Stomach (tissue), 9 donors: ENCODE measurements around the gene CDK2AP2. TPM values are rescaled to one million over a fixed set of nuclear protein-coding genes. Genes with fewer than 3 reads are reported as not detected.
"Not testable (repeated sequence)": the region's sequence is repeated elsewhere in the genome, so short reads cannot be mapped to it uniquely, and the experiment has no call there.

ENCODE experiments used
- DNase-seq, 2 donors: peaks; one replicate each; pipeline versions ENCODE4 v3.0.0 to v3.0.0-alpha.2; 2013 to 2019
- H3K27ac ChIP-seq, 5 donors: fragments of 200-600 bp in 4 of 5; sonication (generic) in 4 of 5; one replicate each; pipeline ENCODE4 v1.5.1; 2013 to 2019; ENCODE audit warnings: mild to moderate bottlenecking in 1 of 5, moderate library complexity in 1 of 5
- H3K27me3 ChIP-seq, 3 donors: fragments of 200-600 bp; sonication (generic); one replicate each; pipeline ENCODE4 v1.5.1; 2017 to 2019; ENCODE audit warnings: mixed run types in 1 of 3
- H3K36me3 ChIP-seq, 4 donors: fragments of 200-600 bp; sonication (generic); 1 replicate in 3 of 4; 2 replicates in 1 of 4; pipeline ENCODE4 v1.5.1; 2016 to 2019
- H3K4me1 ChIP-seq, 4 donors: fragments of 200-600 bp; sonication (generic); one replicate each; pipeline ENCODE4 v1.5.1; 2016 to 2019
- H3K4me3 ChIP-seq, 4 donors: fragments of 200-600 bp; sonication (generic) in 3 of 4; one replicate each; pipeline ENCODE4 v1.5.1; 2016 to 2019; ENCODE audit warnings: mild to moderate bottlenecking in 1 of 4
- H3K9me3 ChIP-seq, 4 donors: fragments of 200-600 bp; sonication (generic); one replicate each; pipeline ENCODE4 v1.5.1; 2016 to 2019
- CTCF ChIP-seq, 7 experiments: fragments of 450-650 bp in 4 of 7; fragments of 200-600 bp in 3 of 7; sonication (generic) in 3 of 7; IDR thresholded peaks; one replicate each; pipeline ENCODE4 v1.5.1; 2016 to 2019; ENCODE audit warnings: antibody characterized with exemption in 7 of 7, control low read depth in 2 of 7, mild to moderate bottlenecking in 1 of 7
- EP300 ChIP-seq: sonication (generic); formaldehyde crosslinking; IDR thresholded peaks from one replicate; pipeline ENCODE4 v1.6.1; 2017; ENCODE audit warnings: antibody characterized with exemption
- POLR2A ChIP-seq, 4 donors: fragments of 450-650 bp; IDR thresholded peaks; one replicate each; pipeline ENCODE4 v1.6.1; 2016; ENCODE audit warnings: antibody characterized with exemption in 4 of 4, control low read depth in 2 of 4, mild to moderate bottlenecking in 1 of 4, moderate library complexity in 1 of 4
- POLR2AphosphoS5 ChIP-seq, 3 donors: sonication (generic); formaldehyde crosslinking; IDR thresholded peaks; one replicate each; pipeline ENCODE4 v1.6.1; 2016; ENCODE audit warnings: antibody characterized with exemption in 3 of 3
- WGBS, 5 donors: extraction: QIAGEN DNeasy Blood & Tissue Kit in 3 of 5; methylation state at CpG; one replicate each; pipeline versions ENCODE4 v1.1.5 to v1.1.7; 2013 to 2018; 5-methylcytosine and 5-hydroxymethylcytosine counted together
- intact Hi-C: fragments of 100-400 bp; cut with DNase I; formaldehyde crosslinking; loops from one replicate; pipeline ENCODE4 v1.15.1; 2023; ENCODE audit warnings: low total_unique reads
- polyA plus RNA-seq, 3 donors: library from polyadenylated mRNA; stranded (reverse); fragments of 200-250 nt; gene quantifications; one replicate each; pipeline ENCODE4 v1.2.3, GENCODE V29; 2013
- total RNA-seq, 5 donors: library from RNA; depleted of rRNA; stranded (reverse); fragments of >200 nt; gene quantifications; one replicate each; pipeline versions ENCODE4 v1.1.0 to v1.2.3, GENCODE V29; 2014 to 2016
- donor health status: healthy with polysubstance abuse.
- donor health status: Bipolar disorder and iron deficiency.
- donor health status: healthy.

CDK2AP2 gene
- total and polyA plus RNA-seq, 8 donors = 8.3 to 95.9 (median 62.3) TPM

- WGBS, 5 donors = 76 to 83% (median 79%) methylated on average over 9 to 10 of the region's 10 CpGs
- Histone ChIP-seq H3K36me3 (no peaks in the 10 kb centered on the region), H3K27me3 (peaks cover 0 to 46% (median 0%) of the 10 kb centered on the region in 3 donors), H3K9me3 (no peaks in the 10 kb centered on the region), H3K4me3 (no peak overlapping the region), H3K4me1 (no peaks in the 10 kb centered on the region), H3K27ac (no peak overlapping the region)
- no peak for DNase-seq
- intact Hi-C loops = no loop called here
- TF ChIP-seq POLR2A (IDR thresholded peaks at IDR 0.05) (no peak), EP300 (no peak), CTCF (IDR thresholded peaks at IDR 0.05) (no peak), POLR2AphosphoS5 (IDR thresholded peaks at IDR 0.05) (no peak)
Observed at GRCh38 chr11:67517784-67518552, 10.0 kb upstream of the CDK2AP2 start.

- Histone ChIP-seq H3K9me3 (no peaks in the 10 kb centered on the region), H3K27ac (no peak overlapping the region), H3K4me3 (no peak overlapping the region), H3K27me3 (peaks cover 0 to 53% (median 0%) of the 10 kb centered on the region in 3 donors), H3K4me1 (no peaks in the 10 kb centered on the region), H3K36me3 (no peaks in the 10 kb centered on the region)
- intact Hi-C loops = no loop called here
- 88 to 97% (median 94%) methylated on average over 7 to 9 of the region's 9 CpGs for WGBS, 5 donors
- no peak for DNase-seq
- TF ChIP-seq CTCF (IDR thresholded peaks at IDR 0.05) = no peak
- TF ChIP-seq POLR2AphosphoS5 (IDR thresholded peaks at IDR 0.05) = no peak
Observed at GRCh38 chr11:67516806-67517205, 8.8 kb upstream of the CDK2AP2 start.

GRCh38 chr11:67514116-67514515, 6.2 kb upstream of the CDK2AP2 start:
- no peak for TF ChIP-seq CTCF (IDR thresholded peaks at IDR 0.05)
- 56 to 74% (median 65%) methylated on average over 7 of the region's 7 CpGs for WGBS, 5 donors
- intact Hi-C loops = no loop called here

GRCh38 chr11:67511558-67511957, 3.6 kb upstream of the CDK2AP2 start:
- H3K27me3 ChIP-seq = peaks cover 0 to 52% (median 0%) of the 10 kb centered on the region in 3 donors
- H3K9me3 ChIP-seq, H3K4me3 ChIP-seq, DNase-seq, H3K27ac ChIP-seq, intact Hi-C loops, H3K36me3 ChIP-seq: not testable (repeated sequence)
- 80 to 92% (median 91%) methylated on average over 4 of the region's 4 CpGs for WGBS, 5 donors
- H3K4me1 ChIP-seq = peaks cover 17 to 20% (median 20%) of the 10 kb centered on the region in 4 donors

More at GRCh38 chr11:67514116-67514515, 6.2 kb upstream of the CDK2AP2 start:
- Histone ChIP-seq H3K4me1 (peaks cover 0 to 1% (median under 1%) of the 10 kb centered on the region in 4 donors), H3K4me3 (no peak overlapping the region), H3K36me3 (no peaks in the 10 kb centered on the region), H3K9me3 (no peaks in the 10 kb centered on the region), H3K27ac (no peak overlapping the region), H3K27me3 (peaks cover 0 to 59% (median 0%) of the 10 kb centered on the region in 3 donors)
- no peak for DNase-seq

GRCh38 chr11:67510023-67510345, 2.0 kb upstream of the CDK2AP2 start:
- 29 to 41% (median 32%) methylated on average over 3 of the region's 3 CpGs for WGBS, 5 donors

More at GRCh38 chr11:67510023-67510345, 2.0 kb upstream of the CDK2AP2 start:
- Histone ChIP-seq H3K27ac (no peak overlapping the region), H3K4me3 (no peak overlapping the region), H3K4me1 (peaks cover 32 to 36% (median 36%) of the 10 kb centered on the region in 4 donors), H3K27me3 (peaks cover 0 to 38% (median 0%) of the 10 kb centered on the region in 3 donors), H3K36me3 (peaks cover 0 to 8% (median 4%) of the 10 kb centered on the region in 4 donors), H3K9me3 (no peaks in the 10 kb centered on the region)
- intact Hi-C loops = no loop called here
- DNase-seq = no peak
- TF ChIP-seq POLR2A (IDR thresholded peaks at IDR 0.05) (no peak), POLR2AphosphoS5 (IDR thresholded peaks at IDR 0.05) (no peak)
